ENCODE results near the gene DIPK2B.

The DIPK2B gene

GRCh38 chrX:45164995-45165394 is 35.7 kb downstream of the DIPK2B start:
- Histone ChIP-seq H3K4me3 (ENCODE audit: low read length) (no peak overlapping the region), H3K36me3 (ENCODE audit: control insufficient read depth, insufficient read depth, low read length) (no peaks in the 10 kb centered on the region), H3K4me1 (ENCODE audit: control insufficient read depth, insufficient read depth, low read length) (no peaks in the 10 kb centered on the region), H3K9me3 (ENCODE audit: control insufficient read depth, insufficient read depth, low read length) (no peaks in the 10 kb centered on the region), H3K27me3 (ENCODE audit: control insufficient read depth, insufficient read depth, low read length) (no peaks in the 10 kb centered on the region), H3K27ac (ENCODE audit: low read length) (no peak overlapping the region)
- no peak for DNase-seq (ENCODE audit: low read depth, low spot score)
- no CpG with 5 or more reads among the region's 1 CpG for WGBS (ENCODE audit: insufficient coverage, insufficient read length)

- Histone ChIP-seq H3K36me3 (ENCODE audit: control insufficient read depth, insufficient read depth, low read length) (no peaks in the 10 kb centered on the region), H3K9me3 (ENCODE audit: control insufficient read depth, insufficient read depth, low read length) (no peaks in the 10 kb centered on the region), H3K4me1 (ENCODE audit: control insufficient read depth, insufficient read depth, low read length) (no peaks in the 10 kb centered on the region), H3K27me3 (ENCODE audit: control insufficient read depth, insufficient read depth, low read length) (no peaks in the 10 kb centered on the region), H3K4me3 (ENCODE audit: low read length) (no peak overlapping the region), H3K27ac (ENCODE audit: low read length) (no peak overlapping the region)
- WGBS (ENCODE audit: insufficient coverage, insufficient read length) = no CpG with 5 or more reads among the region's 1 CpG
- DNase-seq (ENCODE audit: low read depth, low spot score) = no peak
Measured at GRCh38 chrX:45164021-45164621, 36.6 kb downstream of the DIPK2B start.

- no peaks in the 10 kb centered on the region for H3K36me3 ChIP-seq (ENCODE audit: control insufficient read depth, insufficient read depth, low read length)
- no peaks in the 10 kb centered on the region for H3K27me3 ChIP-seq (ENCODE audit: control insufficient read depth, insufficient read depth, low read length)
- H3K27ac ChIP-seq (ENCODE audit: low read length) = no peak overlapping the region
- no peaks in the 10 kb centered on the region for H3K9me3 ChIP-seq (ENCODE audit: control insufficient read depth, insufficient read depth, low read length)
- DNase-seq (ENCODE audit: low read depth, low spot score) = no peak
- no peak overlapping the region for H3K4me3 ChIP-seq (ENCODE audit: low read length)
- no CpG with 5 or more reads among the region's 22 CpGs for WGBS (ENCODE audit: insufficient coverage, insufficient read length)
- H3K4me1 ChIP-seq (ENCODE audit: control insufficient read depth, insufficient read depth, low read length) = 0 out of 2 replicates have a peak, but pooled peaks cover 1% of the 10 kb centered on the region
Measured at GRCh38 chrX:45157647-45158046, 43.0 kb downstream of the DIPK2B start.

GRCh38 chrX:45154462-45154861 is 46.2 kb downstream of the DIPK2B start:
- no peak for DNase-seq (ENCODE audit: low read depth, low spot score)
- Histone ChIP-seq H3K27me3 (ENCODE audit: control insufficient read depth, insufficient read depth, low read length) (no peaks in the 10 kb centered on the region), H3K9me3 (ENCODE audit: control insufficient read depth, insufficient read depth, low read length) (no peaks in the 10 kb centered on the region), H3K4me3 (ENCODE audit: low read length) (no peak overlapping the region), H3K27ac (ENCODE audit: low read length) (no peak overlapping the region), H3K4me1 (ENCODE audit: control insufficient read depth, insufficient read depth, low read length) (0 out of 2 replicates have a peak, but pooled peaks cover 1% of the 10 kb centered on the region), H3K36me3 (ENCODE audit: control insufficient read depth, insufficient read depth, low read length) (no peaks in the 10 kb centered on the region)

- no peaks in the 10 kb centered on the region for H3K27me3 ChIP-seq (ENCODE audit: control insufficient read depth, insufficient read depth, low read length)
- H3K36me3 ChIP-seq (ENCODE audit: control insufficient read depth, insufficient read depth, low read length) = no peaks in the 10 kb centered on the region
- no peak for DNase-seq (ENCODE audit: low read depth, low spot score)
- WGBS (ENCODE audit: insufficient coverage, insufficient read length) = no CpG with 5 or more reads among the region's 4 CpGs
- no peak overlapping the region for H3K4me3 ChIP-seq (ENCODE audit: low read length)
- H3K4me1 ChIP-seq (ENCODE audit: control insufficient read depth, insufficient read depth, low read length) = 0 out of 2 replicates have a peak, but pooled peaks cover 1% of the 10 kb centered on the region
- H3K27ac ChIP-seq (ENCODE audit: low read length) = no peak overlapping the region
- no peaks in the 10 kb centered on the region for H3K9me3 ChIP-seq (ENCODE audit: control insufficient read depth, insufficient read depth, low read length)
Measured at GRCh38 chrX:45154033-45154360, 46.7 kb downstream of the DIPK2B start.
